CD4-positive, alpha-beta T cell treated with Interferon alpha-2 for 1 hour (primary cell): ENCODE results near the gene SALL3.
"Not testable (repeated sequence)": the region's sequence is repeated elsewhere in the genome, so short reads cannot be mapped to it uniquely, and the experiment has no call there.

Source experiments
- DNase-seq, 2 donors: peaks; one replicate each; pipeline ENCODE4 v3.0.0-alpha.2; 2020 to 2022

SALL3 gene

GRCh38 chr18:78979730-78980278 lies at the start of gene SALL3:
Gene SALL3, plus strand, starts transcription at chr18:78979818. Its CDS starts 457 bp downstream, at chr18:78980275.
- no peak for DNase-seq

GRCh38 chr18:78932281-78932680 lies 47.3 kb upstream of the SALL3 start:
- DNase-seq = no peak

- no peak for DNase-seq
These were observed 45.6 kb upstream of the SALL3 start for GRCh38 chr18:78934003-78934402.

GRCh38 chr18:78934551-78935225 lies 44.9 kb upstream of the SALL3 start:
- no peak for DNase-seq

- DNase-seq = no peak
These were observed 44.2 kb upstream of the SALL3 start for GRCh38 chr18:78935406-78935805.

- DNase-seq = no peak
These were observed 43.2 kb upstream of the SALL3 start for GRCh38 chr18:78936251-78937005.

- DNase-seq = no peak
These were observed 42.5 kb upstream of the SALL3 start for GRCh38 chr18:78937166-78937565.

- no peak for DNase-seq
These were observed 40.5 kb upstream of the SALL3 start for GRCh38 chr18:78939105-78939504.

GRCh38 chr18:78939734-78940494 lies 39.7 kb upstream of the SALL3 start:
- no peak for DNase-seq

GRCh38 chr18:78942236-78942635 lies 37.4 kb upstream of the SALL3 start:
- DNase-seq = not testable (repeated sequence)

GRCh38 chr18:78945628-78946027 lies 34.0 kb upstream of the SALL3 start:
- no peak for DNase-seq

- DNase-seq = no peak
These were observed 32.3 kb upstream of the SALL3 start for GRCh38 chr18:78947291-78947690.

GRCh38 chr18:78948221-78948620 lies 31.4 kb upstream of the SALL3 start:
- DNase-seq = no peak

GRCh38 chr18:78948707-78949106 lies 30.9 kb upstream of the SALL3 start:
- no peak for DNase-seq

- no peak for DNase-seq
These were observed 30.4 kb upstream of the SALL3 start for GRCh38 chr18:78949216-78949615.

GRCh38 chr18:78950386-78950785 lies 29.2 kb upstream of the SALL3 start:
- no peak for DNase-seq

- no peak for DNase-seq
These were observed 26.1 kb upstream of the SALL3 start for GRCh38 chr18:78953566-78953965.

GRCh38 chr18:78955051-78955450 lies 24.6 kb upstream of the SALL3 start:
- no peak for DNase-seq

- no peak for DNase-seq
These were observed 22.5 kb upstream of the SALL3 start for GRCh38 chr18:78957140-78957539.

- DNase-seq = no peak
These were observed 18.9 kb upstream of the SALL3 start for GRCh38 chr18:78960709-78961108.

- DNase-seq = no peak
These were observed 17.5 kb upstream of the SALL3 start for GRCh38 chr18:78962098-78962497.

- not testable (repeated sequence) for DNase-seq
These were observed 14.9 kb upstream of the SALL3 start for GRCh38 chr18:78964727-78965126.

GRCh38 chr18:78965260-78965659 lies 14.4 kb upstream of the SALL3 start:
- DNase-seq = no peak
